Hematopoietic multipotent progenitor cell (in vitro differentiated cells): ENCODE measurements around the gene TMEM161A. TPM values are rescaled to one million over a fixed set of nuclear protein-coding genes. Genes with fewer than 3 reads are reported as not detected.
"Not testable (repeated sequence)": the region's sequence is repeated elsewhere in the genome, so short reads cannot be mapped to it uniquely, and the experiment has no call there.

Source experiments
- DNase-seq, 3 donors: peaks; one replicate each; pipeline ENCODE4 v3.0.0-alpha.2; 2011 to 2015; ENCODE audit warnings: low read depth in 2 of 3, low spot score in 2 of 3
- total RNA-seq: library from RNA; depleted of rRNA; stranded (reverse); fragments of >200 nt; gene quantifications from one replicate; pipeline ENCODE4 v1.2.3, GENCODE V29; 2012

The TMEM161A gene
- 33.4 TPM for total RNA-seq

- peak; percentile 83 to 98 (median 97) for DNase-seq
Observed at GRCh38 chr19:19138109-19138981, at the start of gene TMEM161A. Gene TMEM161A (minus strand): TSS chr19:19138478. CDS start chr19:19138428, 50 bp downstream.

GRCh38 chr19:19186742-19187141 is 48.5 kb upstream of the TMEM161A start:
- no peak for DNase-seq

GRCh38 chr19:19185853-19186740 is 47.8 kb upstream of the TMEM161A start:
- DNase-seq, result peak in 1 of 3 donors; percentile 58

- no peak for DNase-seq
Observed at GRCh38 chr19:19181488-19181998, 43.3 kb upstream of the TMEM161A start.

GRCh38 chr19:19179548-19180441 is 41.5 kb upstream of the TMEM161A start:
- DNase-seq, result no peak

- DNase-seq, result no peak
Observed at GRCh38 chr19:19176950-19177349, 38.7 kb upstream of the TMEM161A start.

- not testable (repeated sequence) for DNase-seq
Observed at GRCh38 chr19:19173243-19173642, 35.0 kb upstream of the TMEM161A start.

GRCh38 chr19:19171821-19172532 is 33.7 kb upstream of the TMEM161A start:
- no peak for DNase-seq

- no peak for DNase-seq
Observed at GRCh38 chr19:19170873-19171672, 32.8 kb upstream of the TMEM161A start.

GRCh38 chr19:19170053-19170872 is 32.0 kb upstream of the TMEM161A start, which contains the start of gene MEF2B:
Gene MEF2B (minus strand): TSS chr19:19170263. CDS start chr19:19150735, 19,528 bp downstream.
- DNase-seq, result peak in 2 of 3 donors; percentile 80 to 84

- DNase-seq, result no peak
Observed at GRCh38 chr19:19169236-19170052, 31.2 kb upstream of the TMEM161A start.

GRCh38 chr19:19167612-19168011 is 29.3 kb upstream of the TMEM161A start:
- no peak for DNase-seq

GRCh38 chr19:19165396-19165795 is 27.1 kb upstream of the TMEM161A start:
- no peak for DNase-seq

GRCh38 chr19:19162495-19162894 is 24.2 kb upstream of the TMEM161A start:
- no peak for DNase-seq

GRCh38 chr19:19160461-19161035 is 22.3 kb upstream of the TMEM161A start:
- peak in 2 of 3 donors; percentile 36 to 68 for DNase-seq

GRCh38 chr19:19159534-19159933 is 21.3 kb upstream of the TMEM161A start:
- no peak for DNase-seq
